Right lobe of liver (tissue), 4 donors: Measurements from ENCODE around the gene GLYATL2.

ENCODE experiments used
- POLR2A ChIP-seq: fragments of 450-650 bp; IDR thresholded peaks from one replicate; pipeline ENCODE4 v1.6.1; 2017; ENCODE audit warnings: antibody characterized with exemption, mild to moderate bottlenecking
- TF ChIP-seq, protein P1 (sequence below), 4 donors: fragments of 200-600 bp in 3 of 4; fragments of 450-650 bp in 1 of 4; IDR thresholded peaks; one replicate each; pipeline versions ENCODE4 v1.5.1 to v1.8.0; 2016 to 2022; ENCODE audit warnings: antibody characterized with exemption in 4 of 4, mild to moderate bottlenecking in 2 of 4
- donor health status: DM: no; HTN: no; CAD: no.
- donor health status: DM: no; HTN: no; CAD: no.
- donor health status: DM: no; HTN: yes; CAD: no.

DNA sequence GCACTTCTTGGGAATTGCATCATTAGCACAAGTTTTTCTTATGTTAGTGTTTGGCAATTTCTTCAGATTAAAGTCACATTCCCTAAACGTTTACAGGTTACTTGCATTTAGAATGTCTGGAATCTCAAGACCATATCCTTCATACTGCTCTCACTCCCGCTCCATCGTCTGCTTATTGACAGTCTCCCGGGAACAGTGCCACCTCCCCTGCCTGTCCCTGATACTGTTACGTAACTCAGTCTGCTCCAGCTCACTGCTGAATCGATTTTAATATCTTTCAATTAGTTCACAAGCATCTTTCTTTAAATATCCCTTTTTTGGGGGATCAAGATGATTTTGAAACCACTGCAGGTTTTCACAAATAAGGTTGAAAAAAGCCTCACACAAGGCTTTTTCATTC, 48.2 kb downstream of the GLYATL2 start:
- no peak for TF ChIP-seq POLR2A
- TF ChIP-seq, protein P1, sequence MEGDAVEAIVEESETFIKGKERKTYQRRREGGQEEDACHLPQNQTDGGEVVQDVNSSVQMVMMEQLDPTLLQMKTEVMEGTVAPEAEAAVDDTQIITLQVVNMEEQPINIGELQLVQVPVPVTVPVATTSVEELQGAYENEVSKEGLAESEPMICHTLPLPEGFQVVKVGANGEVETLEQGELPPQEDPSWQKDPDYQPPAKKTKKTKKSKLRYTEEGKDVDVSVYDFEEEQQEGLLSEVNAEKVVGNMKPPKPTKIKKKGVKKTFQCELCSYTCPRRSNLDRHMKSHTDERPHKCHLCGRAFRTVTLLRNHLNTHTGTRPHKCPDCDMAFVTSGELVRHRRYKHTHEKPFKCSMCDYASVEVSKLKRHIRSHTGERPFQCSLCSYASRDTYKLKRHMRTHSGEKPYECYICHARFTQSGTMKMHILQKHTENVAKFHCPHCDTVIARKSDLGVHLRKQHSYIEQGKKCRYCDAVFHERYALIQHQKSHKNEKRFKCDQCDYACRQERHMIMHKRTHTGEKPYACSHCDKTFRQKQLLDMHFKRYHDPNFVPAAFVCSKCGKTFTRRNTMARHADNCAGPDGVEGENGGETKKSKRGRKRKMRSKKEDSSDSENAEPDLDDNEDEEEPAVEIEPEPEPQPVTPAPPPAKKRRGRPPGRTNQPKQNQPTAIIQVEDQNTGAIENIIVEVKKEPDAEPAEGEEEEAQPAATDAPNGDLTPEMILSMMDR (IDR thresholded peaks at IDR 0.05) = no peak
